OCI-LY3 (cell line): ENCODE results near the gene SSU72.

Source experiments
- H2AFZ ChIP-seq: fragments of 200-600, 300-600 bp; shearing (Covaris generic); 2 replicates; pipeline ENCODE4 v1.6.0; 2014; ENCODE audit warnings: antibody characterized with exemption, low read depth, low read length
- H3K27ac ChIP-seq: fragments of 200-600, 300-600 bp; sonication (generic); 2 replicates; pipeline ENCODE4 v1.5.1; 2014; ENCODE audit warnings: mild to moderate bottlenecking, low read length, moderate library complexity, mixed read lengths
- H3K27me3 ChIP-seq: fragments of 200-600, 300-600 bp; sonication (generic); 2 replicates; pipeline ENCODE4 v1.6.1; 2014; ENCODE audit warnings: low read depth, low read length, mixed read lengths
- H3K36me3 ChIP-seq: fragments of 200-600, 300-600 bp; sonication (generic); replicated peaks from 2 replicates; pipeline ENCODE3; 2014; ENCODE audit warnings: low read depth, low read length, mixed read lengths
- H3K4me1 ChIP-seq: fragments of 300-600, 200-600 bp; sonication (generic); 2 replicates; pipeline ENCODE4 v1.6.1; 2014; ENCODE audit warnings: low read length, mixed read lengths
- H3K4me2 ChIP-seq: fragments of 200-600, 300-600 bp; sonication (generic); 2 replicates; pipeline ENCODE4 v1.6.1; 2014; ENCODE audit warnings: low read length, mixed read lengths
- H3K4me3 ChIP-seq: fragments of 300-600, 200-600 bp; sonication (generic); 2 replicates; pipeline ENCODE4 v1.5.1; 2014; ENCODE audit warnings: antibody characterized with exemption, mild to moderate bottlenecking, low read length, moderate library complexity
- H3K79me2 ChIP-seq: fragments of 300-600, 200-600 bp; shearing (Covaris generic); 2 replicates; pipeline ENCODE4 v1.6.1; 2014; ENCODE audit warnings: mild to moderate bottlenecking, low read length, mixed read lengths
- H3K9ac ChIP-seq: fragments of 300-600, 200-600 bp; shearing (Covaris generic); 2 replicates; pipeline ENCODE4 v1.6.0; 2014; ENCODE audit warnings: mild to moderate bottlenecking, low read length, moderate library complexity
- H3K9me3 ChIP-seq: fragments of 200-600, 300-600 bp; shearing (Covaris generic); 2 replicates; pipeline ENCODE4 v1.6.1; 2014; ENCODE audit warnings: low read length, mixed read lengths; ENCODE audit not compliant: insufficient read depth
- H4K20me1 ChIP-seq: fragments of 200-600, 300-600 bp; sonication (generic); 2 replicates; pipeline ENCODE4 v1.6.1; 2016; ENCODE audit warnings: low read length, mixed read lengths; ENCODE audit not compliant: insufficient read depth
- EZH2phosphoT487 ChIP-seq: fragments of 200-600 bp; shearing (Covaris generic); IDR thresholded peaks from 2 replicates; pipeline ENCODE4 v1.6.1; 2018; ENCODE audit warnings: antibody characterized with exemption, mixed run types, low read depth
- TF ChIP-seq, protein P1 (sequence below): fragments of 200-600, 300-600 bp; sonication (generic); IDR thresholded peaks from 2 replicates; pipeline ENCODE4 v1.5.1; 2014; ENCODE audit warnings: antibody characterized with exemption, low read length, low read depth

SSU72 gene

DNA sequence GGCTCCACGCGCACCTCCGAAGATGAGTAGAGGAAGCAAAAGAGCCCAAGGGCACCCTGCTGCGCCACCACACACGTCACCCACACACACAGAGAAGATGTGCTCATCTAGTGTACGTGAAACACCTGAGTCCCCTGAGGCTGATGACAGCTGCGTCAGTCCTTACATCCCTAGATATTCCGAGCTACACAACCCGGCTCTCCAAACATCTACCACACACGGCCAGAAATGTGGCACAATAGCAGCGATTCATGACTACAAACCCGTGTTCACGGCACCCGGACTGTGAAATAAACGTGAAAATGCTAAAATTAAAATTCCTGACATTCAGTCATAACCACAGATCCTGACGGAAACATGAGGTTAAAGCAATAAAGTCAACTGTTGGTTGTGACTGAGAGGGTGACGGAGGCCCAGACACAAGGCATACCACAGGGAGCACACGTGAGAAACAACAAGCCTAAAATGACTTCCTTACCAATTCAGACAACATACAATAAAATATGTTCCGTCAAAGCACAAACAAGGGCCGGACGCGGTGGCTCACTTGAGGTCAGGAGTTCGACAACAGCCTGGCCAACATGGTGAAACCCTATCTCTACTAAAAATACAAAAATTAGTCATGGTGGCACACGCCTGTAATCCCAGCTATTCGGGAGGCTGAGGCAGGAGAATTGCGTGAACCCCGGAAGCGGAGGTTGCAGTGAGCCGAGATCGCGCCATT lies 7.3 kb downstream of the SSU72 start:
- Histone ChIP-seq H3K9ac (no peak overlapping the region), H2AFZ (no peak overlapping the region), H3K27ac (no peak overlapping the region), H3K79me2 (peaks cover 82% of the 10 kb centered on the region), H4K20me1 (peaks cover 56% of the 10 kb centered on the region), H3K27me3 (no peaks in the 10 kb centered on the region), H3K9me3 (no peaks in the 10 kb centered on the region), H3K4me3 (no peak overlapping the region), H3K36me3 (peaks cover 49% of the 10 kb centered on the region), H3K4me2 (no peak overlapping the region), H3K4me1 (no peaks in the 10 kb centered on the region)
- no peak for TF ChIP-seq EZH2phosphoT487
- TF ChIP-seq, protein P1, sequence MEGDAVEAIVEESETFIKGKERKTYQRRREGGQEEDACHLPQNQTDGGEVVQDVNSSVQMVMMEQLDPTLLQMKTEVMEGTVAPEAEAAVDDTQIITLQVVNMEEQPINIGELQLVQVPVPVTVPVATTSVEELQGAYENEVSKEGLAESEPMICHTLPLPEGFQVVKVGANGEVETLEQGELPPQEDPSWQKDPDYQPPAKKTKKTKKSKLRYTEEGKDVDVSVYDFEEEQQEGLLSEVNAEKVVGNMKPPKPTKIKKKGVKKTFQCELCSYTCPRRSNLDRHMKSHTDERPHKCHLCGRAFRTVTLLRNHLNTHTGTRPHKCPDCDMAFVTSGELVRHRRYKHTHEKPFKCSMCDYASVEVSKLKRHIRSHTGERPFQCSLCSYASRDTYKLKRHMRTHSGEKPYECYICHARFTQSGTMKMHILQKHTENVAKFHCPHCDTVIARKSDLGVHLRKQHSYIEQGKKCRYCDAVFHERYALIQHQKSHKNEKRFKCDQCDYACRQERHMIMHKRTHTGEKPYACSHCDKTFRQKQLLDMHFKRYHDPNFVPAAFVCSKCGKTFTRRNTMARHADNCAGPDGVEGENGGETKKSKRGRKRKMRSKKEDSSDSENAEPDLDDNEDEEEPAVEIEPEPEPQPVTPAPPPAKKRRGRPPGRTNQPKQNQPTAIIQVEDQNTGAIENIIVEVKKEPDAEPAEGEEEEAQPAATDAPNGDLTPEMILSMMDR = no peak

DNA sequence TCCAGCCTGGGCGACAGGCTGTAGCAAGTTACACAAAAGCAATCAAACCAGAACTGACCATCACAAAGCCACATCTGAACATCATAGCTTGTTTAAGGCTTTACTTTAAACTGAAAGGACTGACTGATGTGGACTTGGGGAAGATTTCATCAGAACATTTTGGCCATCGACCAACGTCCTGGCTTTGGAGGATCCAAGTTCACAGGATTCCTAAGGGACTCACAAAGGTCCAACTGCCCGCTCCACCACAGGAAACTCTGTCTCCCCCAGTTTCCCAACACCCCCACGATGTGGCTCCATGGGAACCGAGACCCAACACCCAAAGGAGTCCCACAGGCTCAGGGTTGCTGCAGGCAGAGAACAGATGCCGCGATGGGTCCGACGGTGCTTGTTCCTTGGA lies 9.3 kb downstream of the SSU72 start:
- H3K9me3 ChIP-seq = no peaks in the 10 kb centered on the region
- no peak overlapping the region for H3K9ac ChIP-seq
- H3K4me2 ChIP-seq = no peak overlapping the region
- H3K79me2 ChIP-seq = peaks cover 63% of the 10 kb centered on the region
- H3K27me3 ChIP-seq = no peaks in the 10 kb centered on the region
- no peaks in the 10 kb centered on the region for H3K4me1 ChIP-seq
- H3K36me3 ChIP-seq = peaks cover 50% of the 10 kb centered on the region
- H3K4me3 ChIP-seq = no peak overlapping the region
- peaks cover 53% of the 10 kb centered on the region for H4K20me1 ChIP-seq
- H3K27ac ChIP-seq = no peak overlapping the region
- TF ChIP-seq EZH2phosphoT487 = no peak
- TF ChIP-seq, protein P1 = no peak
- no peak overlapping the region for H2AFZ ChIP-seq

DNA sequence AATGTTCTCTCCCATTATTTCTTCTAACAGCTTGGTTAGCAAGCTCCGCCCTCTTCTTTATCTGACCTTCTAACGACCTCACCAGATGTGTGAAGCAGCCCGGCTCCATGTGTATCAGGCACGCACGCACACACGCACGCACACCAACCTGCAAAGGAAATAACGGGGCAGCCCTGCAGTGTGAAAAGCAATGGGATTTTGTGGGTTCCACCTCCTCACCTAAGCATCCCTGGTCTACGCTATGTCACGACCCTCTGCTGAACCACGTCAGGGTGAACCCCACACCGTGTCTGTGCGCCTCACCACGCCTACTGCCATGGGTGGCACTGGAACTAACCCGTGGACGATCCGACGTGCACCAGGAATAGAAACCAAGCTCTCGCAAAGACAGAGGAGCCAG lies 10.4 kb downstream of the SSU72 start:
- Histone ChIP-seq H2AFZ (no peak overlapping the region), H3K27me3 (no peaks in the 10 kb centered on the region), H3K9ac (no peak overlapping the region), H3K9me3 (no peaks in the 10 kb centered on the region), H3K79me2 (peaks cover 52% of the 10 kb centered on the region), H3K36me3 (peaks cover 47% of the 10 kb centered on the region), H3K4me1 (no peaks in the 10 kb centered on the region), H3K4me2 (no peak overlapping the region), H3K27ac (no peak overlapping the region), H4K20me1 (peaks cover 42% of the 10 kb centered on the region), H3K4me3 (no peak overlapping the region)
- TF ChIP-seq, protein P1 = no peak
- TF ChIP-seq EZH2phosphoT487 = no peak

DNA sequence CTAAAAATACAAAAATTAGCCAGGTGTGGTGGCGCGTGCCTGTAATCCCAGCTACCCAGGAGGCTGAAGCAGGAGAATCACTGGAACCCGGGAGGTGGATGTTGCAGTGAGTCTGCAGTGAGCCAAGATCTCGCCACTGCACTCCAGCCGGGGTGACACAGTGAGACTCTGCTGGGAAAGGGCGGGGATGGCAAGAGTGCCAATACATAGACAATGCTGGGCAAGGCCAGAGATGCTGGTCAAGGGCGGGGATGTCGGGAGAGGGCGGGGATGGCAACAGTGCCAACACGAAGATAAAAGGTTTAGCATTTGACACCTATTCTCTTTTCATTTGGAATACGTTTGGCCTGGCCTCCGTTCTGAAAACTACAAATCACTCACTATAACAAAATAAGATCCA lies 11.0 kb downstream of the SSU72 start:
- Histone ChIP-seq H3K4me3 (no peak overlapping the region), H3K27me3 (no peaks in the 10 kb centered on the region), H3K9ac (no peak overlapping the region), H3K9me3 (no peaks in the 10 kb centered on the region), H3K27ac (no peak overlapping the region), H3K4me1 (no peaks in the 10 kb centered on the region), H3K79me2 (peaks cover 46% of the 10 kb centered on the region), H4K20me1 (peaks cover 40% of the 10 kb centered on the region), H3K36me3 (peaks cover 47% of the 10 kb centered on the region), H3K4me2 (no peak overlapping the region), H2AFZ (no peak overlapping the region)
- no peak for TF ChIP-seq EZH2phosphoT487
- TF ChIP-seq, protein P1 = no peak
